ENCODE data around the gene SPEM3. TPM values are rescaled to one million over a fixed set of nuclear protein-coding genes. Genes with fewer than 3 reads are reported as not detected.

SPEM3 gene
- total and polyA plus RNA-seq, 2 of the 13 experiments (the other 11 are each of a cell fraction or from before 2014, with no cell fraction given) = not detected

DNA sequence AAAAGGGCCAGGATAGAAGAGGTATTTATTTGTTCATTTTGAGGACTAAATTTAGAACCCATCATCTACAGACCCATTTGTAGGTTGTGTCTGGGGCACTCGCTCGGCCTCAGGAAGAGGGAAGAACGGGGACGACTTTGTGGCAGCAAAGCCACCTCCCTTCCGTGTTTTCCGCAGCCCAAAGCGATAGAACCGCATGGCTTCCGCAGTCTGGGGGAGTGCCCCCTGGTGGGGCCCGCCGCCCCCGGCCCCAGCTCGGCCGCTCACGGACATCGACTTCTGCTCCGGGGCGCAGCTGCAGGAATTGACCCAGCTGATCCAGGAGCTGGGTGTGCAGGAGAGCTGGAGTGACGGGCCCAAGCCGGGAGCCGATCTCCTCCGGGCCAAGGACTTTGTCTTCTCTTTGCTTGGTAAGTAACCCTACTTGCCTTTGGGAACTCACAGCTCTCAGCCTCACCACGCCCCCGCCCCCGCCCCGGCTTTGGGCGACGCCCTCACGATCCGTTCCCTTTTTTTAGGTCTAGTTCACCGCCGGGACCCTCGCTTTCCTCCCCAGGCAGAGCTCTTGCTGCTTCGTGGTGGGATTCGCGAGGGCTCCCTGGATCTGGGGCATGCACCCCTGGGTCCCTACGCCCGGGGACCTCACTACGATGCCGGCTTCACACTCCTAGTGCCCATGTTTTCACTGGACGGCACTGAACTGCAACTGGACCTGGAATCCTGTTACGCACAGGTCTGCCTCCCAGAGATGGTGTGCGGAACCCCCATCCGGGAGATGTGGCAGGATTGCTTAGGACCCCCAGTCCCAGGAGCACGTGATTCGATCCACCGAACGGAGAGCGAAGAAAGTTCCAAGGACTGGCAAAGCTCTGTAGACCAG is 7.3 kb downstream of the SPEM3 start (continued):
- TF ChIP-seq HNRNPLL (IDR thresholded peaks at IDR 0.05; ENCODE audit: low read depth, low read length, poor library complexity, severe bottlenecking) = peak; percentile 95
- no peak for TF ChIP-seq SMYD3 (CRISPR knock-in tag; IDR thresholded peaks at IDR 0.05)
- no peak for TF ChIP-seq FOXA1 (IDR thresholded peaks at IDR 0.05)
- no peak for TF ChIP-seq FOXA1 (CRISPR knock-in tag; IDR thresholded peaks at IDR 0.05)
- TF ChIP-seq, protein P1, sequence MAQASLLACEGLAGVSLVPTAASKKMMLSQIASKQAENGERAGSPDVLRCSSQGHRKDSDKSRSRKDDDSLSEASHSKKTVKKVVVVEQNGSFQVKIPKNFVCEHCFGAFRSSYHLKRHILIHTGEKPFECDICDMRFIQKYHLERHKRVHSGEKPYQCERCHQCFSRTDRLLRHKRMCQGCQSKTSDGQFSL (CRISPR knock-in tag; IDR thresholded peaks at IDR 0.05) = no peak
- no peak for TF ChIP-seq TRAFD1 (CRISPR knock-in tag; IDR thresholded peaks at IDR 0.05; ENCODE audit: borderline replicate concordance)
- TF ChIP-seq NAIF1 (CRISPR knock-in tag; IDR thresholded peaks at IDR 0.05; ENCODE audit: borderline replicate concordance) = no peak
- no peak for TF ChIP-seq PBX2 (CRISPR knock-in tag; IDR thresholded peaks at IDR 0.05)
- TF ChIP-seq KLF13 (CRISPR knock-in tag; IDR thresholded peaks at IDR 0.05) = no peak
- no peak for TF ChIP-seq PLSCR1 (CRISPR knock-in tag; IDR thresholded peaks at IDR 0.05; ENCODE audit: borderline replicate concordance)
- no peak for TF ChIP-seq ZNF646 (CRISPR knock-in tag; IDR thresholded peaks at IDR 0.05)
- no peak for TF ChIP-seq KAT8 (CRISPR knock-in tag; IDR thresholded peaks at IDR 0.05)
- no peak for TF ChIP-seq ERF (CRISPR knock-in tag; IDR thresholded peaks at IDR 0.05)
- no peak for TF ChIP-seq TERF1 (CRISPR knock-in tag; IDR thresholded peaks at IDR 0.05)

All from HepG2 (cell line).